D341Med (cell line): ENCODE data around the gene RARRES2.

Source experiments
- DNase-seq: peaks from one replicate; pipeline ENCODE4 v3.0.0; 2012; ENCODE audit warnings: low spot score

RARRES2 gene

DNA sequence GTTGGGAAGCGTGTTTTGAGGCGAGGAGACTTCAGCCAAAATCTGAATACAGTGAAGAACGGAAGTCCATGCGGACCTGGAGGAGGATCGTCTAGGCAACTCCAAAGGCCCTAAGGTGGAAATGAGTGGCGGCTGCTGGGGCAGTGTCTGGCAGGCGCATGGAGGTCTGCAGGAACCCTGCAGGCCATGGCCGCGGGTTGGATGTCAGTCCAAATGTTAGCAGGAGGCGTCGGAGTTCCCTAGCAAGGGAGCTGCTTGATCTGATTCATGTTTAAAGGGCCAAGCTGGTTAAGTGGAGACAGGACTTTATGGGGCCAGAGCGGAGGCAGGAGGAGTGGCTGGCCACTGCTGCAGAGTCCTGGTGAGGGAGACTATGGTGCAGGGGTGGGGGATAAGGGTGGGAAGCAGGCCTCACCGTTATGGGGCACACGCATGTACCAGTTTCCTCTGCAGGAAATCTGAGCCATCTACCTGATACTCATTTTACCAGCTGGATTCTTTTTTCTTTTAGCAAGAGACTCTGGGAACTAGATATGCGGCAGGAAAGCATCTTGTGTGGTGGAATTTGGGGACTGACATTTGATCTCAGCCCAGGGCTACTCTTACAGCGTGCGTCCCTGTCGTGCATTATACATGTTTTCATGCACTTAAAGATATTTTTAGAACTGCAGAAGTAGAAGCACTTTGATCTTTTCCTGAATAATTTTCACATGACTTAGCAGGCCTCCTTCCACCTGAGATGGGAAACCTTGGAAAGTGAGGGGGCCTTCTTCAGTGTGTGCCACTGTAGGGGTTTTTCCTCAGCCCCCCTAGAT lies 20.6 kb upstream of the RARRES2 start:
- DNase-seq, result no peak

DNA sequence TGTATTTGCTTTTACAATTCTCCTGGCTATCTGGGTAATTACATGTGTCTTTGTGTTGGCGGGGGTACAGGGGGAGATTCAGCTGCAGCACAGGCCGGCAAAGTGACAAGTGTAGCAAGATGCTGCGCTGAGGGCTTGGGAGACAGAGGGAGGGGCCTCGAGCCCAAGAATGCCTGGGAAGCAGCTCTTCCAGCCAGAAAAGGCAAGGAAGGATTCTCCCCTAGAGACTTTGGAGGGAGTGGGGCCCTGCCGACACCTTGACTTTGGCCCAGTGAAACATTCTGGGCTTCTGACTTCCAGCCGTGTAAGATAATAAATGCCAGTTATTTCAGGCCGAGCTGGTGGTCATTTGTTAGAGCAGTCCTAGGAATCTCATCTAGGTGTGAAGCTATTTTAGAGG lies 20.0 kb upstream of the RARRES2 start:
- DNase-seq, result no peak

DNA sequence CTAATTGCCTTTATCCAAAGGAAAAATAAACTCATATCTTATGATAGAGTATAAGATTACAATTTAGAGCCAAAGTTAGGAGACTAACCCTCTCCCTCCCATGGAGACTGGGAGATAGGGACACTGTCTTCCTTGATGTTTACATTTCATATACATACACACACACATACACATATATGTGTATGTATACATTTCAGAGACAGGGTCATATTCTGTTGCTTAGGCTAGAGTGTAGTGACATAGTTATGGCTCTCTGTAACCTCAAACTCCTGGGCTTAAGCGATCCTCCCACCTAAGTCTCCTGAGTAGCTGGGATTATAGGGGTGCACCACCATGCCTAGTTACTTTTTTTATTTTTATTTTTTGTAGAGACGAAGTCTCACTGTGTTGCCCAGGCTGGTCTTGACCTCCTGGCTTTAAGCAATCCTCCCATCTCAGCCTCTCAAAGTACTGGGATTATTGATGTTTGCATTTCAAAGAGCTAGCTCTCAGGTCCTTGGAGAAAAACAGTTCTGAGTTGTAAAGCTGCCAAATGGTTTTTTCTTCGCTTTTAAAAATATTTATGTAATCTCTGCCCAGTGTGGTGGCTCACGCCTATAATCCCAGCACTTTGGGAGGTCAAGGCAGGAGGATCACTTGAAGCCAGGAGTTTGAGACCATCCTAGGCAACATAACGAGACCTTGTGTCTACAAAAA lies 19.1 kb upstream of the RARRES2 start:
- no peak for DNase-seq

DNA sequence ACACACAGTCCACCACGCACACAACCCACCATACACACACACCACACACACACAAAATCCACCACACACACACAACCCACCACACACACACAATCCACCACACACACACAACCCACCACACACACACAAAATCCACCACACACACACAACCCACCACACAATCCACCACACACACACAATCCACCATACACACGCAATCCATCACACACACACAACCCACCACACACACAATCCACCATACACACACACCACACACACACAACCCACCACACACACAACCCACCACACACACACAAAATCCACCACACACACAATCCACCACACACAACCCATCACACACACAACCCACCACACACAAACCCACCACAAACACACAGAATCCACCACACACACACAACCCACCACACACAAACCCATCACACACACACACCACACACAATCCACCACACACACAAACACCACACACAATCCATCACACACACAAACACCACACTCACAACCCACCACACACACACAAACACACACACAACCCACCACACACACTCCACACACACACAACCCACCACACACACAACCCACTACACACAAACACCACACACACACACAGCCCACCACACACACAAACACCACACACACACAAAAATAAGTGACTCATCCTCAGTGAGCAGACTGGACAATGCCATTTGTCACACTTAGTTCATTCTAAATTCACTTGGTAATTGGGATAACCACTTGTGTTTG lies 18.4 kb upstream of the RARRES2 start:
- DNase-seq, result no peak

DNA sequence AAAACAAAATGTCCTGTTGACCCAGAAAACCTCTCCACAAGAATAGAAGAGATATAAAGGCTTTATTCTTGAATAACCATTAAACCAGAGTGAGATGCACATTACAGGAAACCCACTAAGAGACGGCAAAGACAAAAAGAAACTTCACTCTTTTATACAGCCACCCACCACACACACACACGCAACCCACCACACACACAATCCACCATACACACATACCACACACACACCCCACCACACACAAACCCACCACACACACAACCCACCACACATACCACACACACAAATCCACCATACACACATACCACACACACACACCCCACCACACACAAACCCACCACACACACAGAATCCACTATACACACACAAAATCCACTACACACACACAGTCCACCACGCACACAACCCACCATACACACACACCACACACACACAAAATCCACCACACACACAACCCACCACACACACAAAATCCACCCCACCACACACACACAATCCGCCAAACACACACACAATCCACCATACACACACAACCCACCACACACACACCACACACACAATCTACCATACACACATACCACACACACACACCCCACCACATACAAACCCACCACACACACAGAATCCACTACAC lies 17.7 kb upstream of the RARRES2 start:
- no peak for DNase-seq

DNA sequence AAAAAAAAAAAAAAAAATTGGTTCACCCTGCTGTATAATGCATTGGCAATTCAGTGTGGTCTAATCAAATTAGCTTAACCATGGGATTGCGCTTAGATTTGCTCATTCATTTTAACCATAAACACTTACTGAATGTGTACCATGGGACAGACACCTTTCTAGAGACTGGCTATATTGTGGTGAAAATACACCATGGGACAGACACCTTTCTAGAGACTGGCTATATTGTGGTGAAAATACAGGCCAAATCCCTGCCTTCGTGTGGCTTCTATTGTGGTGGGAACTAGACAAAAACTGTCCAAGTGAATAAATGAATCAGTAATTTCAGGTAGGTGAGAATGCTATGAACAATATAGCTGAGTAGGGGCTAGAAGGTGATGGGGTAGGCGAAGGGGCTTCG lies 17.0 kb upstream of the RARRES2 start:
- DNase-seq, result no peak

DNA sequence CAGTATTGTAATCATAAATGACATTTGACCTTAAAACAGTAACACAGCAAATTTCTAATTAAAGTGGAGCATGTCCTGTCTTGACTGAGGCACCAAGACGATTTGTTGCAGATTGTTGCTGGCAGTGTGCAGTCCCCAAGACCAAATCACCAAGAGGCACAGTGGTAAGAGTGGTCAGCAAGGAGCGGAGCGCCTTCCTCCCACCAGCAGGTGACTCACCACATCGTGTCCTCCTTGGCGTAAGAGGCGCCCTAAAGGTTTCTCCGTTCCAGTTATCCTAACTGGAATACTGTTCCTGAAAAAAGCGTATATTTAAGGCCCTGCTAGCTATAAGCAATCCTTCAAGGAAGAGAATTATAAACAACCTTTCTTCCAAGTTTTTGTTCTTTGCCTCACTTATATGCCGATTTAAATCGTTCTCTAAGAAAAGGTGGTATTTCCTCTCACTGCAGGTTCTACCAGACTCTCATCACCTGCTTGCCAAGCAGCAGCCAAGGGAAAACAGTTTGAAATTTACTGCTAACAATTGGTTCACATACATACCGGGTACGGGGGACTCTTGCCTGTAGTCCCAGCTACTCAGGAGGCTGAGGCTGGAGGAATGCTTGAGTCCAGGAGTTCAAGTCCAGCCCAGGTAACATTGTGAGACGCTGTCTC lies 16.5 kb upstream of the RARRES2 start:
- DNase-seq, result no peak

DNA sequence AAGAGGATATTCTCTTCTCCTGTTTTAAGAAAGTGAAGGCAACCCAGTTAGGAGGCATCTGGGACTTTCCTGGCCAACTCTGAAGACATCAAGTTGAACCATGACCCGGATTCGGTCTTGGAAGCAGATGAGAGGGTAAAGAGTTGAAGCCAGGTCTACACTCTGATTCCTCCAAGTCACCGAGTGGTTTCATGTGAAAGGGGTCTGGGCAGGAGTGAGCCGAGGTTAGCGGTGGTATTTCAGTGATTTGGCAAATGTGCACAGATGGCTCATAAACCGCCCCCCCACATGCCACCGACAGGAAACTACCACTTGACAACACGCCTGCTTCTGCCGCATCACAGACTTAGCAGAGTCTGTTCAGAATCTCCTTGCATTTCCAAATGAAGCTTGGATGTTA lies 15.8 kb upstream of the RARRES2 start:
- peak; percentile 73 for DNase-seq

DNA sequence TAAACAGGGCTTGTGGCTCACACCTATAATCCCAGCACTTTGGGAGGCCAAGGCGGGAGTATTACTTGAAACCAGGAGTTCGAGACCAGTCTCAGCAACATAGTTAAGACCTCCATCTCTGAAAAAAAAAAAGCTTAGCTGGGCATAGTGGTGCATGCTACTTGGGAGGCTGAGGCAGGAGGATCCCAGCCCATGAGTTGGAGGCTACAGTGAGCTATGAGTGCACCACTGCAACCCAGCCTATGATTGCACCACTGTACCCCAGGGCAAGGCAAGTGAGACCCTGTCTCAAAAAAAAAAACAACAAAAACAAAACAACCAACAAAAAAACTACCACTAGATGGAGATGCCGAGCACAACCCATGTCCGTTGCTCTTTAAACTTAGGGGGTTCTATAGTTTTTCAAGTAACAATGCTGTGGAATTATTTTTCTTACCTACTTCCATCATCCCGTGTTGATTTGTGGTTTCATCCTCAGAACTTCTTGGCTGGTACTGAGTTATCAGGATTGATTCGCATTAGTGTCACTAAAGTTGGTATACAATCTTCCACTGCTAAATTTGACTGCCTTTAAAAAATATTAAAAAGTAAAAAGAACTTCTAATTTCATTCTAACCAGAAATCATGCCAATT lies 15.0 kb upstream of the RARRES2 start:
- DNase-seq, result peak; percentile 66

DNA sequence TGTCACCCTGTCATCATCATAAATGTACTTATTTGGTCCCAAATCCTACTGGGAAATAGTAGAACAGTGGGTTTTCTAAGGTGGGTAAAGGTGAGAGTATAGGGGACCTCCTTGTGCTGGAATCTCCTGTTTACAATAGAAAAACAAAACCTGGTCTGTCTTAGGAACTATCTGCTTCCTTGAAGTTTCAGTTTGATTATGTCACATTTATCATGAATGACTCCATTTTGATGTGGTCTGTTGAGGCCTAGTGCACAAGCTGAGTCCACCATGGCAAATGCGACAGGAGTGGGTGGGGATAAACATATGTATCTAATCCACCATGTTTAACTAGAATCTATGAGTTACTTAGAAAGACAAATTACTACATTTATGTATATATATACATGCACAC lies 14.2 kb upstream of the RARRES2 start:
- no peak for DNase-seq

DNA sequence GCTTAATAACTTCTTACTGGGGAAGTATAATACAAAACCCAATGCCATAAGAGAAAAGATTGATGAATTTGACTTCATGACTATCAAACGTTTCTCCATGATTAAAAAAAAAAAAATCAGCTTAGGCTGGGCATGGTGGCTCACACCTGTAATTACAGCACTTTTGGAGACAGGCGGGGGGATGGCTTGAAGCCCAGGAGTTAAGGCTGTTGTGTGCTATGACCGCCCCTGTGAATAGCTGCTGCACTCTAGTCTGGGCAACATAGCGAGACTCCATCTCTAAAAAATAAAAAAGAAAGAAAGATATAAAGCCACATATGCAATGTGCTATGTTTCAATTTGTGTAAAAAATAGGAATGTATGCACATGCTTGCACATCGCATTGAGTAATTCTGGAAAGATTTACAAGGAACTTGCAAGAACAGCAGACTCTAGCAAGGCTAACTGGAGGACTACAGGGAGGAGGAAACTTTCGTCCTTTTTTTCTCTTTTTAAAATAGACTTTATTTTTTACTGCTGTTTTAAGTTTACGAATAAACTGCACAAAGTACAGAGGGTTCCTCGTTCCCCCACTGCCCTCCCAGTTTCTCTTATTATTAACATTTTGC lies 10.3 kb upstream of the RARRES2 start:
- peak; percentile 34 for DNase-seq

DNA sequence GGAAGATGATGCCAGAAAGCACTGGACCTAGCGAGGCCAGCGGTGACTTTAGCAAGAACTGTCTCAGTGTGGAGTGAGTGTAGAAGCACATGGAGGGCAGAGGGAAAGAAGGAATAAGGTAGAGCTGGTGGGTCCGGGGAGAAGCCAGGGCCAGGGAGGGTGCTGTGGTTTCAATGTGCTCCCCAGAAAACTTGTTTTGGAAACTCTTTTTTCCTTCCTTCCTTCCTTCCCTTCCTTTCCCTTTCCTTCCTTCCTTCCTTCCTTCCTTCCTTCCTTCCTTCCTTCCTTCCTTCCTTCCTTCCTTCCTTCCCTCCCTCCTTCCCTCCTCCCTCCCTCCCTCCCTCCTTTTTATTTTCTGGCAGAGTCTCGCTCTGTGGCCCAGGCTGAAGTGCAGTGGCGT lies 5.5 kb upstream of the RARRES2 start:
- DNase-seq, result no peak

DNA sequence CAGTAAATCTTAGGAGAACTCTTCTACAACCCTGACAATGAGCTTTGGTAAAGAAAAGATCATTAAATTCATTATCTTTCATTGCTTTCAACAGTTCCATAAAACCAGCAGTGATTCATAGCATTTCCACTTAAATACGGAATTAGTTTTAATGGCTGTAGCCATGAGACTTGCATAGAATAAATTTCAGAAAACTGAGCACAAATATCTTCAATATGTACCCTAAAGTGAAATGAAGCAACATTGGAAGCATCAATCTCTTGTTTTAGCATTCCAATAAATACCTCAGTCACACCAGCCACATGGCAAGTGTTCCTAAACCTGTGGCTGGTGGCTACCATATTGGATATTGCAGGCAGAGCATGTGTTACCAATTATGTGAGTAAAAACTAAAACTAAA lies 3.6 kb upstream of the RARRES2 start:
- no peak for DNase-seq

DNA sequence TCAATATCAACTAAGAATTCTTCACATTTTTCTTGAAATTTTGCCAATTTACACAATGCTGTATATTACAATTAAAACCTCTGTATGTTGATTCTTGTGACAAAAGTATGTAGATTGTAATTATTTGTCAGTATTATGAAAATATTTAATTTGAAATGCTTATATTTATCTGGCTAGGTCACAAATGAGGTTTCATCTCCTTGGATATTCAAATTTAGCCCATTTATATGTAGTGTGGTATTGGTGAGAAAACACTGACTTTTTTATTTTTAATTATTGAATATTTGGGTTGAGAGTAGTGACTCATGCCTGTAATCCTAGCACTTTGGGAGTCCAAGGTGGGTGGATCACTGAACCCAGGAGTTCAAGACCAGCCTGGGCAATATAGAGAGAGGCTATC lies 2.9 kb upstream of the RARRES2 start:
- no peak for DNase-seq

DNA sequence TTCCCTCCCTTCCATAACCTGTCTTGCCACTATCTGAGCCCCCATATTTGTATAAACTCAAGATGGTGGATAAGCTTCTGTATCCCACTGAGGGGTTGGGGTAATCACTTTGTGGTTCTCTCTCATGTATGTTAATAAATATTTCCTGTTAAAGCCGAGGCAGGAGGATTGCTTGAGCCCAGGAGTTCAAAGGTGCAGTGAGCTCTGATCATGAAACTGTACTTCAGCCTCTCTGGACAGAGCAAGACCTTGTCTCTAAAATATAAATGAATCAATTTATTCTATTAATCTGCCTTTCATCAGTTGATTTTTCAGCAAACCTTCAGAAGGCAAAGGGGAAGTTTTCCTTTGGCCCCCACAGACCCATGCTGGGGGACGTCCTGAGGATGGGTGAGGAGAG lies 1.8 kb upstream of the RARRES2 start:
- no peak for DNase-seq

DNA sequence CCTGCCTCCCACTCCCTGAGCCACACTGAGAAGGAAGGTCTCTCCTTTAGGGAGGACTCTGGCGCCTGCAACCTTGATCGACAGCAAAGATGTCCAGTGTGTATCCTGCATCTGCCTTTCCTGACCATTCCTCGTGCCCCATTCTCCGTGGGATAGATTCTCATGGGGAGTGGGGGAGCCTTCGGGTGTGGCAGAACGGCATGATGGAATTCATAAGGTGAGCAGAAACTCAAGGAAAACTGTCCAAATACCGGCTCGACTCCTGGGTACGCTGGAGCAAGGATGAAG lies 636 bp upstream of the RARRES2 start:
- no peak for DNase-seq

DNA sequence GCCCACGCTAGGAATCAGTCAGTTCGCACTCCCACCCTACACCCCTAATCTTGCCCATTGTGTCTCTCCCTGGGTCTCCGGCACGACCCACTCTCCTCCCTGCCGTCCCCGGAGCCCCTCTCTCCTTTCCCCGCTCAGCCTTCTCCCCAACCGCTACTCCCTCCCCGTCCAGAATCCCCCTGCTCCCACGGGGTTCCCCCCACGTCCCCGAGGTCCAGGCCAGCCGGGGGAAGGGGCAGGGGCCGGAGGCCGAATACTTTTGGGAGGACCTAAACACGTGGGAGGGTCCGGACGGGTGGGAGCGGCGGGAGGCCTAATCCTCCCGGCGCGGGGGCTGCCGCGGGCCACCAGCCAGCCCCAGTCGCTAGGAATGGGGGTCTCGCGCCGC lies 560 bp downstream of the RARRES2 start:
- DNase-seq, result peak; percentile 21

DNA sequence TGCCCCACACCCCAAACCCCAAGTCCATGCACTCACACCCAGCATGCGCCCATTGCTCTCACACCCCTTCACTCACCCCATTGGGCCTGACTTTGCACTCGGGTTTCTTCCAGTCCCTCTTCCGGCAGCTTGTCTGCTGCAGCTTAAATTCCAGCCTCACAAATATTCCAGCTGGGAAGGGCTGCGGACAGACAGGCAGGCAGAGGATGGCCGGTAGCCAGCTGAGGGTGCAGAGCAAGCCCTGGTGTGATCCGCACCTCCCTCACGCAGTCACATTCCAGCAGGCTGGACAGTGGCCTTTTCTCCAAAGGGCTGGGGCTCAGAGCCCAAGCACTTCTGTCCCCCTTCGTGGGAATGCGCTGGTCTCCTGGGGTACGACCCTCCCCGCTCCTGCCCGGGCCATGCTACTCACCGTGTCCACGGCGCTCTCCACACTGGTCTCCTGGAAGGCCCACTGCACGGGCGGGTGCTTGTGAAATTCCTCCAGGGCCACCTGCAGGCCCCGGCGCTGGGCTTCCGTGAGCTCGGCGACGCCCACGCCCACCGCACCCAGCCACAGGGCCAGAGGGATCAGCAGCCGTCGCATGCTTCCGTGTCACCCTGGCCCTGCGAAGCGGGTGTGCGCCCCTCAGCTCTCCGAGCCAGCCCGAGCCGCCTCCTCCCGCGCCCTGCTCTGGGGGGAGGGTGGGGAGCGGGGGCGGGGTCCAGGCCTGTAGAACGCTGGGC lies 1.2 kb downstream of the RARRES2 start:
- peak; percentile 30 for DNase-seq

DNA sequence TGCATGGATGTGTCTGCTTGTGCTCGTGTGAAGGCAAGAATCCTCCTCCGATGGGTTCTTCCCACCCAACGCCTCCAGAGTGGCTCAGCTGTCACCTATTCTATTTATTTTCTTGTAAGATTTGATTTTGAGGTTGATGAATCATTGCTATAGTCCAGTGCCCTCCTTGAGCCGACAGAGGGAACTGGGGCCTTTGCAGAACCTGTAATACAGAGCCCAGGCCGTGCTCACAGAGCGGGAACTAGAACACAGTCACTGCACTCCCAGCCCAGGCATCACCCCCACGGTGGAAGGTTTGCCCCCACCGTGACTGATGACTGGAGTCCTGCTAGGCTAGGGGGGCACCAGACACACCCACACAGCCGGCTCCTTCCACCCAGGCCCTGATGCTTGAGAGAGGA lies 2.0 kb downstream of the RARRES2 start:
- no peak for DNase-seq

DNA sequence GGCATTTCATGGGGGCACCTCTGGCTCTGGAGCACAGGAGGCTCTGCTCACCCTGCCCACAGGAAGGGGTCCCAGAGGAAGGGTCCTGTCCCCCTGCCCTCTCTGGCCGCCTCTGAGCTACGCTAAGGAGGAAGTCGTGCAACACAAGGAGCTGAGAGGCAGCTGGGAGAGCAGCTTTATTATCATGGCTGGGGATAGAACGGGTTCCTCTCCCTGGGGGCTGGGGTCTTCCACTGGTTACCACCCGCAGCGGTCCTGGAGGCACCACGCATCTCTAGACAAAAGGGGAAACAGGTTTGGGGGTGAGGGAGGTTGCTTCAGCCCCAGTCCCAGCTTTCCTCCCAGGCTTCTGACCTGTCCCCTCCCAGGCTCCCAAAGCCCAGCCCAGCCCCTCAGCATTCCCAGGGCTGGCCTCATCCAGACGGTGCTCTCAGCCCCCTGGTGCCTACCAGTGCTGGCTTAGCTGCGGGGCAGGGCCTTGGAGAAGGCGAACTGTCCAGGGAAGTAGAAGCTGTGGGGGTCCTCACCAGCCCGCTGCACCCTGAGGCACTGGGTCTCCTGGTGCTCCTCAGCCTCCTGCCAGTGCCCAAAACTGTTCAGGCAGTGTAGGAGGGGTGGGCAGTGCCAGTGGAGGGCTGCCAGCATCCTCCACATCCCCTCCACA lies 3.1 kb downstream of the RARRES2 start:
- DNase-seq, result no peak
